ENCODE data around the gene NBL1.

DNA sequence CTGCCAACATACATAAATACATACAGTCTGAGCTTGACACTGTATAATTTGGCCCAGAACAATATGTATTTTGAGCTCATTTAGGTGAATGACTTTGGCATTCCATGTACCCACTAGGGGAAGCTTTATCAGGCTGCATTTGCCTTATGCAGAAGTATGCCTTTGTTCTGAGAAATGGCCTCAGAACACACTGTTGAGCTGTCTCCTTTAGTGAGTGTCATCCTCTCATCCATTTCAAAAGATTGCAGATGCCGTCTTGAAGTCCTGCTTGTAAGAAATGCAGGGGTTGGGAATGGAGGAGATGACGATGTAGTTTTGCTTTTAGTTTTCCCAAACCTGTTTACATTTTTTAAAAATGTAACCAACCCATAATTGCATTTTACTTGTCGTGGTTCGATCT is 14.8 kb upstream of the NBL1 start:
- TF ChIP-seq EP300 (IDR thresholded peaks at IDR 0.05; ENCODE audit: borderline replicate concordance in 1 of 2, control insufficient read depth in 1 of 2, low read depth in 2 of 2, low read length in 2 of 2), result no peak
- no peak for TF ChIP-seq CBFB (IDR thresholded peaks at IDR 0.05; ENCODE audit: low read depth)

All from GM12878 (cell line).